ENCODE results near the gene SCN1A.

- no peak for TF ChIP-seq CTCF (IDR thresholded peaks at IDR 0.05 in 8 of 11, conservative IDR thresholded peaks at IDR 0.05 in 3 of 11)
- TF ChIP-seq POLR2AphosphoS5 (IDR thresholded peaks at IDR 0.05) = no peak
These were observed 189.6 kb downstream of the SCN1A start for GRCh38 chr2:165938237-165938636.

All from spleen (tissue), 7 donors.